ENCODE measurements around the gene USF1.
"Not testable (repeated sequence)": the region's sequence is repeated elsewhere in the genome, so short reads cannot be mapped to it uniquely, and the experiment has no call there.

USF1 gene

DNA sequence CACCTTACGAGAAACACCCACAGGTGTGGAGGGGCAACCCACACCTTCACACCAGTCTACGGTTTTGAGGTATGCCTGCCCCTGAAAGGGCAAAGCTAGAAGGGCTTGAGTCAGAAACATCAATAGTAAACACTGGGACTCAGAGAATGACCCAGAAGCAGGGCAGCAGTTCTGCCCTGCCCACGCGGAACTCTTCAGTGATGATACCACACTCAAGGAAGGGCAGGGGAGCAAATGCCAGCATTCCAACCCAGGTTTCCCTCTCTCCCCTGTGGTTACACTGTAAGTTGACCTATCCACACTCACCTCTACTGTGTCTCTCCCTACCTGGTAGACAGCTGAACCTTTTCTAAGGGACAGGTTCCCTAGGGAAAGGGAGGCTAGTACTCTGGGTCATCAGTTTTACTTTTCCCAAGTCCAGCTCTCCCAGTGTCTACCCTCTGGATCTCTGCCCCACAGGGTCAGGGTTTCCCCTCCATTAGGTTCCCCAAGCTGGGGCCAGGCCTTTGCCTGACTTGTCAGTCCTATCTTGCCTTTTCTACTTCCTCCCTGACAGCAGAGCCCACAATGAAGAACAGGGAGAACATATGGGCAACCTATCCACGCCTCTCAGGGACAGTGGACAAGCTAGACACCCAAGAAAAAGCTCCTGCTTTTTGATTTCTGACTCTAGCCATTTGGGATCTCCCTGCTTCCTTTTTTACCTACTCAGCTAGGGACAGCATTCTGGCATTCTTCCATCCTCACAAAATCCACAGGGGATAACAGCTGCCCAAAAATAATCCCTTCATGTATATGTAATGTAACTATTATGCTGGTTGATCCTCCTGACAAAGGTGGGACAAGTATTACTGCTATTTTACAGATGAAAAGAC lies 27.8 kb downstream of the USF1 start:
- DNase-seq = no peak

DNA sequence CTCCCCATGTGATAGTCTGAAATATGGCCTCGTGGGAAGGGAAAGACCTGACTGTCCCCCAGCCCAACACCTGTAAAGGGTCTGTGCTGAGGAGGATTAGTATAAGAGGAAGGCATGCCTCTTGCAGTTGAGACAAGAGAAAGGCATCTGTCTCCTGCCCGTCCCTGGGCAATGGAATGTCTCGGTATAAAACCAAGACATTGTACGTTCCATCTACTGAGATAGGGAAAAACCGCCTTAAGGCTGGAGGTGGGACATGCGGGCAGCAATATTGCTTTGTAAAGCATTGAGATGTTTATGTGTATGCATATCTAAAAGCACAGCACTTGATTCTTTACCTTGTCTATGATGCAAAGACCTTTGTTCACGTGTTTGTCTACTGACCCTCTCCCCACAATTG lies 28.6 kb downstream of the USF1 start:
- not testable (repeated sequence) for DNase-seq

GRCh38 chr1:161016683-161017082 lies 29.1 kb downstream of the USF1 start:
- DNase-seq = not testable (repeated sequence)

DNA sequence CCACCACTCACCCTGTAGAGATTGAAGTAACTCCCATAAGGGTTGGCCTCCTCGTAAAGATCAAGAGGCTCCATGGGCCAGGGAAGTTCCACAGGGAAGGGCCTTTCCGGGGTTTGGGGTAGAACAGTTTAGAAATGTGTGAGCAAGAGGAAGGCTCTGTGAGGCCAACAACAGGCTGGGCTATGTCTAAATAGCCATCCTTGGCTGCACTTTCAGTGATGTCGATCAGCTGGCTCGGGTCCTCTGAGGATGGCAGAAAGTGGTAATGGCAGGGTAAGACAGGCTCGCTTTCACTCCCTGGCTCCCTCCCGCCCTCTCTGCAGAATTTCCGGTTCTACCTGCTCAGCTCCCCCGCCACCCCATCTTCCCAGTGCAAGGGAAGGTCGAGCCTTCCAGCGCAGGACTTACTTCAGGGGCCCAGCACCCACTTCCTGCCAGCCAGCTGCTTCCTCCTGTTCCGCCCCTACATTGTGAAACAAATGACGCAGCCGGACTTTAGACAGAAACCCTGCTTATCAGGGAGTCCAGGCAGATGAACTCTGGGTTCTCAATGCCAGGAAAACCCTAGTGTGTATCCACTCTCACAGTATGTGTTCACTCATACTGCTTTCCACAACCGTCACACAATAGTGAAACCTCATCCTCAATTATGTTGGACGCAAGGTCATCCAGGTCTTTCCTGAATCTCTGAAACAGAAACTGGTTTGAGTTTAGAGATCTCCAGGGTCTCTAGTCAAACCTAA lies 32.1 kb downstream of the USF1 start:
- peak; percentile 80 for DNase-seq

GRCh38 chr1:161013131-161013487 lies 32.7 kb downstream of the USF1 start:
- no peak for DNase-seq

- no peak for DNase-seq
These were observed 33.4 kb downstream of the USF1 start for GRCh38 chr1:161012420-161012819.

- no peak for DNase-seq
These were observed 36.1 kb downstream of the USF1 start for GRCh38 chr1:161009602-161010211.

DNA sequence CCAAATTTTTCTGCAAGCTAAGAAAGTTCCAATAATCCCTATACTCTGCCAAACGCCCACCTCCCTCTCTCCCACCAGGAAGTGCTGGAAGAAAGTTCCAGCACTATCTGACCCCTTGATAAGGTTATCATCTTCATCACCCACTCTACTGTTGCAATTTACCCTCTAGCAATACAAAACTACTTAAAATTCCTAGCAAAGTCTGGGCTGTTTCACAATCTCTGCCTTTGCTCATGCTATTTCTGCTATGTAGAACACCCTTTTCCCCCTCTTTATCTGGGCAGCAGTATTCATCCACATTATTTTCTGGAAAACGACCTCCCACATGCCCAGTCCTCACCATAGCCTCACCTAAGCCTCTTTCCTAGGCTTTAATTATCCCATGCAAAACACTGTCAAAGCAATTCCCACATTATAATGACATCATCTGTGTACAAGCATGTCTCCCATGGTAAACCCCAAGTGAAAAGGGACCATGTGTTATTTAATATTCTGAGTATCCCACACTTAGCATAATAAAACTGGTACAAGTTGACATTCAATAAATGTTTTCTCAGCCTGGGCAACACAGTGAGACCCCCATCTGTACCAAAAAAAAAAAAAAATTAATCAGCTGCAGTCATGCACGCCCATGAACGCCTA lies 36.8 kb downstream of the USF1 start:
- no peak for DNase-seq

GRCh38 chr1:161007369-161007768 lies 38.4 kb downstream of the USF1 start:
- no peak for DNase-seq

DNA sequence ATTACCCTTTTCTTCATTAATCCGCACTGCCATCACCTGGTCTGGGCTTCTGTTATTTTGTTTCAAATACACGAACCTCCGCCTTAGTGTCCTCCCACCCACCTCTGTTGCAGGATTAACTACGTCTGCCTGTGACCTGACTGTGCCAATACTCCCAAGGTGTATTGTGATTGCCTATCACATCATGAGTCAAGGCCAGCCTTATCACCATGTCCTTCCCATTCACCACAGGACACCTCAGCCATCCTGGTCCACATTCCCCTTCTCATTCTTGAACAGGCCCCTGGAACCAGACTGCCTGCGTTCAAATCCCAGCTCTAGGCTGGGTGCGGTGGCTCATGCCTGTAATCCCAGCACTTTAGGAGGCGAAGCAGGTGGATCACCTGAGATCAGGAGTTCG lies 39.2 kb downstream of the USF1 start:
- no peak for DNase-seq

- DNase-seq = no peak
These were observed 44.3 kb downstream of the USF1 start for GRCh38 chr1:161001525-161001924.

GRCh38 chr1:161000736-161001480 lies 44.9 kb downstream of the USF1 start:
- no peak for DNase-seq

GRCh38 chr1:160999376-160999775 lies 46.4 kb downstream of the USF1 start:
- DNase-seq = no peak

DNA sequence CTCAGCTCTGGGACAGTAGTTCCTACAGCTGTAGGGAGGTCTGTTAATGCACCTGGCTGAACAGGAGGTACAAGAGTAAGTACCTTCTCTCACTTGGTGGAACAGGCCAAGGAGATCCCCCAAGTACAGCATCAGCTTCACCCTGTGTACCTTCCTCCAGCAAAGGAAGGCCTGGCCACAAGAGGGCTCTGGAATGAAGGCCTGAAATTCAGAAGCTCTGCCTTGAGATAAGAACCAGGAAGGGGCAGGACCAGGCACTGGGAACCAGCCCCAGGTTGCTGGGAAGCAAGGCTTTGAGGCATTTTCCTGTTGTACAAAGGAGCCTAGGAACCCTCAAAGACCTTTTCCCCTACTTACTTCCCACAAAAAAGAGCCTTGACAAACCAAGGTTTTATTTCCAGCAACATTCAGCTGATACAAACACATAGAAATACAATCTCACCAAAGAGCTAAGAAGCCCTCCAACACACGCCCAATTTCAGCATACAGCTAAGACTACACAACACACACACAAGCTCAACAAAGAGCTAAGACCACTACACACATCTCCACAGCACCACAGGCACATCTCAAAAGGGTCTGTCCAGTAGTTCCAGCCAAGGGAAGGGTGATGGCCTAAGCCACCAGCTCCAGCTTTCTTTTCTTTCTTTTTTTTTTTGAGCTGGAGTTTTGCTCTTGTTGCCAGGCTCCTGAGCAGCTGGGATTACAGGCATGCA lies 48.3 kb downstream of the USF1 start:
- peak; percentile 62 for DNase-seq

GRCh38 chr1:160996178-160996577 lies 49.6 kb downstream of the USF1 start:
- DNase-seq = no peak

- no peak for DNase-seq
These were observed 52.1 kb downstream of the USF1 start for GRCh38 chr1:160993544-160994193.

DNA sequence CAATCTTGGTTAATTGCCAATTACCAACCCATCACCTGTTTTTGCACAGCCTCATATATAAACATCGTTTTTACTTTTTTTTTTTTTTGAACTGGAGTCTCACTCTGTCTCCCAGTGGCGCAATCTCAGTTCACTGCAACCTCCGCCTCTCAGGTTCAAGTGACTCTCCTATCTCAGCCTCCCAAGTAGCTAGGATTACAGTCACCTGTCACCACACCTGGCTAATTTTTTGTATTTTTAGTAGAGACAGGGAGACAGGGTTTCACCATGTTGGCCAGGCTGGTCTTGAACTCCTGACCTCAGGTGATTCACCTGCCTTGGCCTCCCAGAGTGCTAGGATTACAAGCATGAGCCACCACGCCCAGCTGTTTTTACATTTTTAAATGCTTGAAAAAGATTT lies 53.7 kb downstream of the USF1 start:
- not testable (repeated sequence) for DNase-seq
